PC-9 (cell line): ENCODE data around the gene MSI2. TPM values are rescaled to one million over a fixed set of nuclear protein-coding genes. Genes with fewer than 3 reads are reported as not detected.

ENCODE experiments used
- BruUV-seq: library from RNA; stranded (reverse); fragments of 400-500 nt; replicated peaks from 2 replicates; lab custom pipeline; 2021; lab: Mats Ljungman, UMichigan
- CTCF ChIA-PET: fragments of 300-600 bp; sonication (Branson Sonifier 250); formaldehyde crosslinking; loops from one replicate; lab custom pipeline; 2022; ENCODE audit warnings: antibody characterized with exemption; lab: Charles Lee
- POLR2A ChIA-PET: fragments of 300-600 bp; sonication (Branson Sonifier 250); formaldehyde crosslinking; loops from one replicate; lab custom pipeline; 2022; ENCODE audit warnings: antibody characterized with exemption; ENCODE audit not compliant: unreplicated experiment; lab: Charles Lee
- DNase-seq, 2 experiments: peaks; one replicate each; pipeline versions ENCODE4 v3.0.0 to v3.0.0-alpha.2; 2015 to 2022; ENCODE audit warnings: mixed read lengths in 1 of 2
- H2AFZ ChIP-seq: fragments of 200-600 bp; sonication (generic); 2 replicates; pipeline ENCODE4 v1.8.1; 2017; ENCODE audit warnings: antibody characterized with exemption
- H3F3A ChIP-seq: fragments of 200-600 bp; sonication (generic); 2 replicates; pipeline ENCODE4 v1.8.1; 2017; ENCODE audit warnings: antibody characterized with exemption, mild to moderate bottlenecking, low read depth; ENCODE audit not compliant: insufficient read depth
- H3K27ac ChIP-seq: fragments of 200-600 bp; sonication (generic); 2 replicates; pipeline ENCODE4 v1.6.1; 2016; ENCODE audit warnings: mixed run types
- H3K27me3 ChIP-seq: fragments of 200-600 bp; sonication (generic); 2 replicates; pipeline ENCODE4 v1.6.1; 2016; ENCODE audit warnings: low read depth, mixed run types; ENCODE audit not compliant: insufficient read depth
- H3K36me3 ChIP-seq: fragments of 200-600 bp; sonication (generic); 2 replicates; pipeline ENCODE4 v1.6.1; 2016; ENCODE audit warnings: low read depth, mixed run types
- H3K4me1 ChIP-seq: fragments of 200-600 bp; sonication (generic); replicated peaks from 2 replicates; pipeline ENCODE4 v1.6.1; 2016; ENCODE audit warnings: mixed run types; ENCODE audit not compliant: insufficient read depth
- H3K4me2 ChIP-seq: fragments of 200-600 bp; sonication (generic); 2 replicates; pipeline ENCODE4 v1.6.1; 2017; ENCODE audit warnings: mixed run types
- H3K4me3 ChIP-seq: fragments of 200-600 bp; sonication (generic); 2 replicates; pipeline ENCODE4 v1.6.1; 2016; ENCODE audit warnings: mixed run types
- H3K79me2 ChIP-seq: fragments of 200-600 bp; sonication (generic); 2 replicates; pipeline ENCODE4 v1.6.1; 2017; ENCODE audit warnings: low read depth, mixed run types
- H3K9me2 ChIP-seq: fragments of 200-600 bp; sonication (generic); 2 replicates; pipeline ENCODE4 v1.8.1; 2017; ENCODE audit warnings: mild to moderate bottlenecking; ENCODE audit not compliant: insufficient read depth
- H3K9me3 ChIP-seq: fragments of 200-600 bp; sonication (generic); 2 replicates; pipeline ENCODE4 v1.8.1; 2016; ENCODE audit warnings: low read depth; ENCODE audit not compliant: insufficient read depth
- H4K20me1 ChIP-seq: fragments of 200-600 bp; sonication (generic); 2 replicates; pipeline ENCODE4 v1.8.1; 2017; ENCODE audit not compliant: insufficient read depth
- EZH2 ChIP-seq: fragments of 200-600 bp; sonication (generic); IDR thresholded peaks from 2 replicates; pipeline ENCODE4 v1.8.0; 2017; ENCODE audit warnings: antibody characterized with exemption, low read depth
- intact Hi-C: fragments of 100-400 bp; cut with micrococcal nuclease; formaldehyde crosslinking; loops from one replicate; pipeline ENCODE4 v1.10.0; 2022; ENCODE audit not compliant: unreplicated experiment
- total RNA-seq: library from RNA; stranded (reverse); gene quantifications from 2 replicates; pipeline ENCODE4 v1.2.3, GENCODE V29; 2021
- TF ChIP-seq, protein P1 (sequence below): fragments of 200-600 bp; sonication (generic); conservative IDR thresholded peaks from 2 replicates; pipeline ENCODE4 v1.6.1; 2017; ENCODE audit warnings: mixed run types, antibody characterized with exemption, mild to moderate bottlenecking, moderate library complexity

MSI2 gene
- total RNA-seq, 1 experiment from 2014 or later: 15.7 TPM

DNA sequence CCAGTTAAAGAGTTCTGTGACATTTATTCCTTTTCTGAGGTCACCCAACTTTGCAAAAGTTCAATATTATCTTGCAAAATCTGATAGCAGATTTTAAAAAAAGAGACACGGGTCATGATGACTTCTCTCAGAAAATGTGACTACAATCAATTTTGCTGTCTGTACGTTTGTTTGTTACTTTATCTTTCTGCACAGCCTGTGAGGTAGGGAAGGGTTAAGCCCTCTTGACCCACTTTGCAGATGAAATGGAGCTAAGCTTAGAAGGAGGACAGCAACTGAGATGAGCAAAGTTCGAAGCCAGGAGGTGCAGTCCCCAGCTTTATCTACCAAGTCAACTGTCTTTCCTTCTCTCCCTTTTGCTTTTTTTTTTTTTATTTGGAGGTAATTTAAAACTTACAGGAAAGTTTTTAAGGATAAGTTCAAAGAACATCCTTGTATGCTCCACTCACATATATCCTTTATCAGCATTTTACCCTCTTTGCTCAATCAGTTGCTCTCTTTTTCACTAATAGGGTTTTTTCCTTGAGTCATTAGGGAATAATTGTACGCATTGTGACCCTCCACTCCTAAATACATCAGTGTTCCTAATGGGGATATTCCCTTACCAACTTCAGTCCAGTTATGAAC is 86.8 kb downstream of the MSI2 start:
- TF ChIP-seq, protein P1, sequence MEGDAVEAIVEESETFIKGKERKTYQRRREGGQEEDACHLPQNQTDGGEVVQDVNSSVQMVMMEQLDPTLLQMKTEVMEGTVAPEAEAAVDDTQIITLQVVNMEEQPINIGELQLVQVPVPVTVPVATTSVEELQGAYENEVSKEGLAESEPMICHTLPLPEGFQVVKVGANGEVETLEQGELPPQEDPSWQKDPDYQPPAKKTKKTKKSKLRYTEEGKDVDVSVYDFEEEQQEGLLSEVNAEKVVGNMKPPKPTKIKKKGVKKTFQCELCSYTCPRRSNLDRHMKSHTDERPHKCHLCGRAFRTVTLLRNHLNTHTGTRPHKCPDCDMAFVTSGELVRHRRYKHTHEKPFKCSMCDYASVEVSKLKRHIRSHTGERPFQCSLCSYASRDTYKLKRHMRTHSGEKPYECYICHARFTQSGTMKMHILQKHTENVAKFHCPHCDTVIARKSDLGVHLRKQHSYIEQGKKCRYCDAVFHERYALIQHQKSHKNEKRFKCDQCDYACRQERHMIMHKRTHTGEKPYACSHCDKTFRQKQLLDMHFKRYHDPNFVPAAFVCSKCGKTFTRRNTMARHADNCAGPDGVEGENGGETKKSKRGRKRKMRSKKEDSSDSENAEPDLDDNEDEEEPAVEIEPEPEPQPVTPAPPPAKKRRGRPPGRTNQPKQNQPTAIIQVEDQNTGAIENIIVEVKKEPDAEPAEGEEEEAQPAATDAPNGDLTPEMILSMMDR: no peak
- TF ChIP-seq EZH2: no peak
- DNase-seq: no peak
- no peaks in the 10 kb centered on the region for H3K36me3 ChIP-seq
- no peaks in the 10 kb centered on the region for H3K9me3 ChIP-seq
- no peak overlapping the region for H3K4me3 ChIP-seq
- H3K4me1 ChIP-seq: no peaks in the 10 kb centered on the region
- ChIA-PET CTCF (no interaction called here), POLR2A (no interaction called here)
- H3K27ac ChIP-seq: no peak overlapping the region
- no peak overlapping the region for H3K4me2 ChIP-seq
- H2AFZ ChIP-seq: no peak overlapping the region
- no peaks in the 10 kb centered on the region for H3F3A ChIP-seq
- H3K27me3 ChIP-seq: peaks cover 23% of the 10 kb centered on the region
- BruUV-seq: no TSS peak
- H3K9me2 ChIP-seq: no peaks in the 10 kb centered on the region
- no peaks in the 10 kb centered on the region for H3K79me2 ChIP-seq
- intact Hi-C loops: no loop called here
- H4K20me1 ChIP-seq: no peaks in the 10 kb centered on the region; the same call in 1 of the 2 replicates

GRCh38 chr17:57343717-57344116 is 87.4 kb downstream of the MSI2 start:
- Histone ChIP-seq H3K79me2 (no peaks in the 10 kb centered on the region), H3K9me3 (no peaks in the 10 kb centered on the region)
- CTCF ChIA-PET: no interaction called here

DNA sequence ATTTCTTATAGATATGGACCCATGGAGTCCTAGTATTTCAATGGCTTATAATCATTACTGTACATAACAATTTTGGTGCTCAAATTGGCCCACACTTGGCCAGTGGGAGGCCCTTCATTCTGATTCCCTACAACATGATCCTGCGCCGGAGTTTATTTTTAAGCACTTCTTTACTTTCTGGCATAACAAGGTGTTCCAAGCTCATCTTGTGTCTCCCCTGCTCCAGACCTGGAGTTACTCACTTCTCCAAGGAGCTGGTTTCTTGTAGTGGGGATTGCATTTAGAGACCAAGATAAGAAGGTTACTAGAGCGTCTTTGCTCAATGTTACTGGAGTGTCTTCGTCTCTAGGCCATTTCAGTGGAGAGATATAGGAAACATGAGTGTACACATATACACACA is 87.9 kb downstream of the MSI2 start:
- no peak for TF ChIP-seq EZH2
- TF ChIP-seq, protein P1: no peak
- Histone ChIP-seq H3K4me1 (no peaks in the 10 kb centered on the region), H3K27me3 (peaks cover 13% of the 10 kb centered on the region), H3F3A (no peaks in the 10 kb centered on the region), H3K36me3 (no peaks in the 10 kb centered on the region), H3K9me2 (no peaks in the 10 kb centered on the region), H4K20me1 (no peaks in the 10 kb centered on the region; the same call in 1 of the 2 replicates), H3K4me2 (no peak overlapping the region), H3K27ac (no peak overlapping the region), H2AFZ (no peak overlapping the region), H3K4me3 (no peak overlapping the region), H3K79me2 (no peaks in the 10 kb centered on the region), H3K9me3 (no peaks in the 10 kb centered on the region)
- ChIA-PET CTCF (no interaction called here), POLR2A (no interaction called here)
- no TSS peak for BruUV-seq
- no peak for DNase-seq
- intact Hi-C loops: no loop called here

More at GRCh38 chr17:57343717-57344116, 87.4 kb downstream of the MSI2 start:
- no peak for DNase-seq
- Histone ChIP-seq H3K27me3 (peaks cover 17% of the 10 kb centered on the region), H3K36me3 (no peaks in the 10 kb centered on the region), H3K4me1 (no peaks in the 10 kb centered on the region), H3K27ac (no peak overlapping the region), H3K9me2 (no peaks in the 10 kb centered on the region), H4K20me1 (no peaks in the 10 kb centered on the region; the same call in 1 of the 2 replicates), H3K4me2 (no peak overlapping the region), H2AFZ (no peak overlapping the region), H3F3A (no peaks in the 10 kb centered on the region), H3K4me3 (no peak overlapping the region)
- no TSS peak for BruUV-seq
- no peak for TF ChIP-seq EZH2
- TF ChIP-seq, protein P1: no peak
- intact Hi-C loops: no loop called here
- POLR2A ChIA-PET: no interaction called here
